ENCODE data around the gene GTPBP6. TPM values are rescaled to one million over a fixed set of nuclear protein-coding genes. Genes with fewer than 3 reads are reported as not detected.
"Not testable (repeated sequence)": the region's sequence is repeated elsewhere in the genome, so short reads cannot be mapped to it uniquely, and the experiment has no call there.

Gene GTPBP6
- total RNA-seq, 1 donor from 2014 or later, result 68.2 TPM

- Histone ChIP-seq H3K4me3 (ENCODE audit: low read depth, low read length) (no peak overlapping the region), H3K36me3 (ENCODE audit: control insufficient read depth, insufficient read depth, low read length) (no peaks in the 10 kb centered on the region), H3K27me3 (ENCODE audit: control insufficient read depth, insufficient read depth, low read length) (no peaks in the 10 kb centered on the region)
- FAIRE-seq (no peak), DNase-seq (ENCODE audit: low read depth) (peak; percentile 33)
- TF ChIP-seq, protein P1, sequence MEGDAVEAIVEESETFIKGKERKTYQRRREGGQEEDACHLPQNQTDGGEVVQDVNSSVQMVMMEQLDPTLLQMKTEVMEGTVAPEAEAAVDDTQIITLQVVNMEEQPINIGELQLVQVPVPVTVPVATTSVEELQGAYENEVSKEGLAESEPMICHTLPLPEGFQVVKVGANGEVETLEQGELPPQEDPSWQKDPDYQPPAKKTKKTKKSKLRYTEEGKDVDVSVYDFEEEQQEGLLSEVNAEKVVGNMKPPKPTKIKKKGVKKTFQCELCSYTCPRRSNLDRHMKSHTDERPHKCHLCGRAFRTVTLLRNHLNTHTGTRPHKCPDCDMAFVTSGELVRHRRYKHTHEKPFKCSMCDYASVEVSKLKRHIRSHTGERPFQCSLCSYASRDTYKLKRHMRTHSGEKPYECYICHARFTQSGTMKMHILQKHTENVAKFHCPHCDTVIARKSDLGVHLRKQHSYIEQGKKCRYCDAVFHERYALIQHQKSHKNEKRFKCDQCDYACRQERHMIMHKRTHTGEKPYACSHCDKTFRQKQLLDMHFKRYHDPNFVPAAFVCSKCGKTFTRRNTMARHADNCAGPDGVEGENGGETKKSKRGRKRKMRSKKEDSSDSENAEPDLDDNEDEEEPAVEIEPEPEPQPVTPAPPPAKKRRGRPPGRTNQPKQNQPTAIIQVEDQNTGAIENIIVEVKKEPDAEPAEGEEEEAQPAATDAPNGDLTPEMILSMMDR (IDR thresholded peaks at IDR 0.05; ENCODE audit: insufficient read depth, low read length, severe bottlenecking), result no peak
Measured at GRCh38 chrX:261167-261918, 57.3 kb downstream of the GTPBP6 start.

DNA sequence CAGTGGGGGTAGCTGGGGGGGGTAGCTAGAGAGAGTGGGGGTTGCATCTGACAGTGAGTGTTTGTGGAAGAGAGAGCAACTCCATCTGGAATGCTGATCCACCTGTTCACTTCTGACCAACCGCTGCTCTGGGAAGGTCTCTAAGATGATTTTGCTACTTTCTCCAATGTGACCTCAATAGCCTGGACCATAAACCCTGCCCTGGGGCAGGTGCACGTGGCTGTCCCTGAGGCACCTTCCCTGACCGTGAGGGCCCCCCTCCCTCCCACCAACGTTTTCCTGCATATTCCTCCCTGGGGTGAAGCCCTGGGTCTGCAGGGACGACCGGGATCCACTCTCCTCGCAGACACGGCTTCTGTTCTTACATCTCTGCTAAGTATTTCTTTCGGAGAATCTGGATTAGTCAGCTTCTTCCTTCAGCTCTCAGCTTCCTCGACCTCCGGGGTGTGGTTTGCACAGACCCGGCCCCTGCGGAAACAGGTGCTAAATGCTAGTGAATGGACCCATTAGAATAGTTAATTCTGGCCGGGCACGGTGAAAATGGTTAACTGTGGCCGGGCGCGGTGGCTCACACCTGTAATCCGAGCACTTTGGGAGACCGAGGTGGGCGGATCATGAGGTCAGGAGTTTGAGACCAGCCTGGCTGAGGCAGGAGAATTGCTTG is 58.8 kb downstream of the GTPBP6 start:
- FAIRE-seq, result no peak
- no peak for DNase-seq (ENCODE audit: low read depth)
- Histone ChIP-seq H3K36me3 (ENCODE audit: control insufficient read depth, insufficient read depth, low read length) (no peaks in the 10 kb centered on the region), H3K27me3 (ENCODE audit: control insufficient read depth, insufficient read depth, low read length) (no peaks in the 10 kb centered on the region), H3K4me3 (ENCODE audit: low read depth, low read length) (no peak overlapping the region)
- TF ChIP-seq, protein P1 (IDR thresholded peaks at IDR 0.05; ENCODE audit: insufficient read depth, low read length, severe bottlenecking), result no peak

- DNase-seq (ENCODE audit: low read depth), result no peak
- Histone ChIP-seq H3K4me3 (ENCODE audit: low read depth, low read length) (no peak overlapping the region), H3K36me3 (ENCODE audit: control insufficient read depth, insufficient read depth, low read length) (no peaks in the 10 kb centered on the region), H3K27me3 (ENCODE audit: control insufficient read depth, insufficient read depth, low read length) (no peaks in the 10 kb centered on the region)
- TF ChIP-seq, protein P1 (IDR thresholded peaks at IDR 0.05; ENCODE audit: insufficient read depth, low read length, severe bottlenecking), result no peak
- FAIRE-seq, result no peak
Measured at GRCh38 chrX:258291-259040, 60.1 kb downstream of the GTPBP6 start.

GRCh38 chrX:257681-258289 is 60.8 kb downstream of the GTPBP6 start:
- no peaks in the 10 kb centered on the region for H3K27me3 ChIP-seq (ENCODE audit: control insufficient read depth, insufficient read depth, low read length)
- TF ChIP-seq, protein P1 (IDR thresholded peaks at IDR 0.05; ENCODE audit: insufficient read depth, low read length, severe bottlenecking), result no peak
- FAIRE-seq (no peak), DNase-seq (ENCODE audit: low read depth) (no peak)
- no peak overlapping the region for H3K4me3 ChIP-seq (ENCODE audit: low read depth, low read length)
- H3K36me3 ChIP-seq (ENCODE audit: control insufficient read depth, insufficient read depth, low read length), result no peaks in the 10 kb centered on the region

DNA sequence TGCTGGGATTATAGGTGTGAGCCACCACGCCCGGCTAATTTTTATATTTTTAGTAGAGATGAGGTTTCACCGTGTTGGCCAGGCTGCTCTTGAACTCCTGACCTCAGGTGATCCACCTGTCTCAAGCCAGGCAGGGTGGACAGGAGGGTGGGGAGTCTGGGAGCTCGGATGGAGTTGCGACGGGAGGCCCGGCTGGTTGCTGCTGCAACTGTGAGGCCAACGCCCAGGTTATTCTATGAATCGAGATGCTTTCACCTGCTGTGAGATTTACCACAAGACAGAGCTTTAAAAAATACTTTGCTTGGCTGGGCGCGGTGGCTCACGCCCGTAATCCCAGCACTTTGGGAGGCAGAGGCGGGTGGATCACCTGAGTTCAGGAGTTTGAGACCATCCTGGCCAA is 61.5 kb downstream of the GTPBP6 start:
- not testable (repeated sequence) for DNase-seq (ENCODE audit: low read depth); H3K36me3 ChIP-seq (ENCODE audit: control insufficient read depth, insufficient read depth, low read length); H3K27me3 ChIP-seq (ENCODE audit: control insufficient read depth, insufficient read depth, low read length); H3K4me3 ChIP-seq (ENCODE audit: low read depth, low read length); FAIRE-seq

DNA sequence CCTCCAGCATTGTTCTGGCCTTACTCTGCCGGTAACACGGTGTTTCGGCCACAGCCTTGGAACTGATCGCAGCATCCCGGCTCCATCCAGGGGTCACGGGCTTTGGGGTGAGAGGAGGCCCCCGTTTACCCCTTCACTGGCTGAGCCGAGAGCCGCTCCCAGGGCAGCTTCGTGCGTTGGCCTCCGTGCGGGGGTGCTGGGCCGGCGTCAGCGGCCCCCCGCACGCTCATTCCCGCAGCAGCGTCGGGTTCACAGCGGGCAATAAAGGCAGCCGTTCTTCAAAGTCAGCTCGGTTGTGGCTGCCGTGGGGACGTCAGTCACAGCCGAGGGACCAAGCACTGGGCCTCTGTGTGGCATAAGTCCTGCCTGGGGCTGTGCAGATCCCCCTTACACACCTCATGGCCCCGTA is 62.7 kb downstream of the GTPBP6 start:
- H3K27me3 ChIP-seq (ENCODE audit: control insufficient read depth, insufficient read depth, low read length), result no peaks in the 10 kb centered on the region
- TF ChIP-seq, protein P1 (IDR thresholded peaks at IDR 0.05; ENCODE audit: insufficient read depth, low read length, severe bottlenecking), result no peak
- no peak for FAIRE-seq
- H3K36me3 ChIP-seq (ENCODE audit: control insufficient read depth, insufficient read depth, low read length), result no peaks in the 10 kb centered on the region
- H3K4me3 ChIP-seq (ENCODE audit: low read depth, low read length), result no peak overlapping the region
- DNase-seq (ENCODE audit: low read depth), result no peak
